ENCODE data around the gene MYRIP.
"Not testable (repeated sequence)": the region's sequence is repeated elsewhere in the genome, so short reads cannot be mapped to it uniquely, and the experiment has no call there.

DNA sequence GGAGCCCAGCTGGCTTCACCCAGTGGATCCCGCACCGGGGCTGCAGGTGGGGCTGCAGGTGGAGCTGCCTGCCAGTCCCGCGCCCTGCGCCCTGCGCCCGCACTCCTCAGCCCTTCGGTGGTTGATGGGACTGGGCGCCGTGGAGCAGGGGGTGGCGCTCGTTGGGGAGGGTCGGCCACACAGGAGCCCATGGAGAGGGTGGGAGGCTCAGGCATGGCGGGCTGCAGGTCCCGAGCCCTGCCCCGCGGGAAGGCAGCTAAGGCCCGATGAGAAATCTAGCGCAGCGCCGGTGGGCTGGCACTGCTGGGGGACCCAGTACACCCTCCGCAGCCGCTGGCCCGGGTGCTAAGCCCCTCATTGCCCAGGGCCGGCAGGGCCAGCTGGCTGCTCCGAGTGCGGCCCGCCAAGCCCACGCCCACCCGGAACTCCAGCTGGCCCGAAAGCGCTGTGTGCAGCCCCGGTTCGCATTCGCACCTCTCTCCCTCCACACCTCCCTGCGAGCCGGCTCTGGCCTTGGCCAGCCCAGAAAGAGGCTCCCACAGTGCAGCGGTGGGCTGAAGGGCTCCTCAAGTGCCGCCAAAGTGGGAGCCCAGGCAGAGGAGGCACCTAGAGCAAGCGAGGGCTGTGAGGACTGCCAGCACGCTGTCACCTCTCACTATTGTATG is 268.6 kb downstream of the MYRIP start:
- TF ChIP-seq, protein P1, sequence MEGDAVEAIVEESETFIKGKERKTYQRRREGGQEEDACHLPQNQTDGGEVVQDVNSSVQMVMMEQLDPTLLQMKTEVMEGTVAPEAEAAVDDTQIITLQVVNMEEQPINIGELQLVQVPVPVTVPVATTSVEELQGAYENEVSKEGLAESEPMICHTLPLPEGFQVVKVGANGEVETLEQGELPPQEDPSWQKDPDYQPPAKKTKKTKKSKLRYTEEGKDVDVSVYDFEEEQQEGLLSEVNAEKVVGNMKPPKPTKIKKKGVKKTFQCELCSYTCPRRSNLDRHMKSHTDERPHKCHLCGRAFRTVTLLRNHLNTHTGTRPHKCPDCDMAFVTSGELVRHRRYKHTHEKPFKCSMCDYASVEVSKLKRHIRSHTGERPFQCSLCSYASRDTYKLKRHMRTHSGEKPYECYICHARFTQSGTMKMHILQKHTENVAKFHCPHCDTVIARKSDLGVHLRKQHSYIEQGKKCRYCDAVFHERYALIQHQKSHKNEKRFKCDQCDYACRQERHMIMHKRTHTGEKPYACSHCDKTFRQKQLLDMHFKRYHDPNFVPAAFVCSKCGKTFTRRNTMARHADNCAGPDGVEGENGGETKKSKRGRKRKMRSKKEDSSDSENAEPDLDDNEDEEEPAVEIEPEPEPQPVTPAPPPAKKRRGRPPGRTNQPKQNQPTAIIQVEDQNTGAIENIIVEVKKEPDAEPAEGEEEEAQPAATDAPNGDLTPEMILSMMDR (IDR thresholded peaks at IDR 0.05): not testable (repeated sequence)
- not testable (repeated sequence) for TF ChIP-seq POLR2A (IDR thresholded peaks at IDR 0.05)

Measured in uterus (tissue), 2 donors.